ENCODE data around the gene TMA7.
"Not testable (repeated sequence)": the region's sequence is repeated elsewhere in the genome, so short reads cannot be mapped to it uniquely, and the experiment has no call there.

TMA7 gene

DNA sequence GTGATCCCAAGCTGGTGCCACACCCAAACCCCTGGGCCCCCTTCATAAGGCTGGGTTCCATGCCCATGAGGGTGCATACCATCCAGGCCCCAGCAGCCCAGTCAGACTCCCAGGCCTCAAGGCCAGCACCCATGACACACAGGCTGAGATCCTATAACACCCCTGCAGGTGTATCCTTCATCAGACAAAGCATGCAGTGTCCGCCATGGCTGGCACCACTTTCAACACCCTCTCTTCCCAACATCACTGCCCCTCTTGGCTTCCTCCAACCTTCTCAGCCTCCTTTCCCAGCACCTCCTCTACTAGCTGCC, 3.6 kb upstream of the TMA7 start:
- no peak for DNase-seq (ENCODE audit: low read depth)

DNA sequence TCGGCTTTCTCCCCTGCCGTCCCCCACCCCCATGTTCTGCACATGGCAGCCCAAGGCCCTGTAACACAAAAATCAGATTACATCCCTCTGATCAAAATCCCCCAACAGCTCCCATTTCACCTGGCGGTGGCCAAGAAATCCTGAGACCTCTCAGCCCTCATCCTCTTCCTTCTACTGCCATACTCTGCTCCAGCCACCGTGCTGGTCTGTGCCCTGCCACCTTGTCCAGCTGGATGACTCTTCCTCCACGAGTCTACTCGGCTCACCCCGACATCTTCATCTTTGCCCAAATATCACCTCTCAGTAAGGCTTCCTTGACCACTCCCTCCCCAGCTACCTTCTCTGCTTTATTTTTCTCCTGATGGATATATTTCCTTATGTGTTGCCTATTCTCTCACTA, 3.2 kb upstream of the TMA7 start:
- no peak for DNase-seq (ENCODE audit: low read depth)

DNA sequence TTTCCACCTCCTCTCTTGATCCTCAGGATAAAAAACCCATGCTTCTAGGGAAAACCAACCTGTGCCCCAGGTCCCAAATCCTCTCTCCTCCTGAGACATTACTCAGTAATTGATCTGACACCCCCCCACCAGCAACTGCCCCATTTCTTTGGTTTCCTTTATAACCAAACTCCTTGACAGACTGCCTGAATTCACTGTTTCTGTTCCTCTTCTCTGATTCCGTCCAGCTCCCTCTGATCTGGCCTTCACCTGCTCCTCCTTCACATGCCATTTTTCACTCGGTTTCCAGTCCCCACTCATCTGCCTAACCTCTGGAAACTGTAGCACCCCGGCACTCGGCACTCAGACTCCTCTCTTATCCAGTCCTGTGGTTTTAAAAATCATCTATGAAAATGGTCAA, 2.2 kb upstream of the TMA7 start:
- DNase-seq (ENCODE audit: low read depth): no peak

DNA sequence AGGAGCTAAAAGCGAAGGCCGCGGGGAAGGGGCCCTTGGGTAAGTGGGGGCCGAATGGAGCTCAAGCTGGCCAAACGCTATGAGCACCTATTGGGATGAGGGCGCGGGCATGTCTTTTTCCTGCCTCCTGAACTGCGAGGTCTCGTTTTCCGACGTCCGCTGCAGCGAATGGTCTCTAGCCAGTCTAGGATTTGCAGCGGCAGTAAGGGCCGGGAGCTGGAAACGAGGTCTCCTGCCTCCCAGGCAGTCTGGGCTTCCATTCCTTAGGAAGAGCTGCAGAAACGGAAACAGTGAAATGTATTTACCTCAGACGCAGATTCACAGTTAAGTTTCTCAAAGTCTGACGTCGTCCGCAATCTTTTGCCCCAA, 517 bp downstream of the TMA7 start:
- no peak for DNase-seq (ENCODE audit: low read depth)

DNA sequence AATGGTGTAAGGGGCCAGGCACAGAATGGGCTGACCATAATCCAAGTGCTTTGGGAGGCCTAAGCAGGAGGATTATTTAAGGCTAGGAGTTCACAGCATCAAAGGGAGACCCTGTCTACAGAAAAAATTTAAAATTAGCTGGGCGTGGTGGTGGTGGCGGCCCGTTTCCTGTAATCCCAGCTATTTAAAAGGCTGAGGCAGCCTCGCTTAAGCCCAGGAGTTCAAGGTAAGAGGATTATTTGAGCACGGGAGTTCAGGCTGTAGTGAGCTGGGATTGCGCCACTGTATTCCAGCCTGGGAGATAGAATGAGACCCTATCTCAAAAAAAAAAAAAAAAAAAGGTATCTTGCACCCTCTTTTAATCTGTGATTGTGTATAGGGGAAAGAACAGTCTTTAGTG, 1.9 kb downstream of the TMA7 start:
- no peak for DNase-seq (ENCODE audit: low read depth)

DNA sequence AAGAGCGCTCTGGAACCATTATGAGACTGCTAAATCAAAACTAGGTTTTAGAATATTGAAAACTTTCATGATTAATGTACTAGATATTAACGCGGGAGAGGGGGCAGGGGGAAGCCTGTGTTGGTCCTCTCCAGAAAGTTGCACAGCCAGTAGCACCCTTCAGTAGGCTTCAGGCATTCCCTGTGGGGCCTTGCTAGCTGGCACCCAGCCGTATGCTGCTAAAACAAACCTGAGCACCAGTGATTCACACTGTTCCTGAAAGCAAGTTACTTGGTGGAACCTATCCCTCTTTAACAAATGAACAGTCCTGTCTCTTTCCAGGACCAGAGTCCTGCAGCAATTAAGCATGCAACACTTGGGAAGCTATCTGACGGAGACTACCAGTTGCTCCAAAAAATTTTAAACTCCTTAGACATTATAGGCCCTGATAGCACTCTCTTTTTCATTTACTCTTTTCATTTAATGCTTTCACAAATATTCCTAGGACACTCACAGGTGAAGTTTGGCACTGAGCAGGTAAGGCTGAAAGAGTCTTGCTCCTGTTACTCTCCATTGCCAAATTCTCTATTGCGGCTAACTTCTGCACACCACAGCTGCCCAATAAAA, 5.3 kb downstream of the TMA7 start:
- DNase-seq (ENCODE audit: low read depth): no peak

DNA sequence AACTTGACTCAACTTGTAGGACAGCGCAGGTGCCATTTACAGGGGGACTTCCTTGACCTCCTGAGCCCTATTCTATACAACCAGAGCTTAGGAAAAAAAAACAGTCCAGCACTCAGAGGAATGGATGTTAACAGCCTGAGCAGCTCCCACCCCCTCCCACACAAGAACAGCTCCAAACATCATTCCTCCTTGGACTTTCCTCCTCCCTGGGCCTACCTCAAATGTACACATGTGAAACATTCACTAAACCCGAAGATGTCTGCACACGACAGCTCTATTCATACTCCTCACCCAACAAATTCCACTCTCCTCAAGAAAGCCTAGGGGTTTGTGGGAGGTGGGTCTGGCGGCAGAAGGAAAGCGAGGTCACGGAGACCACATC, 6.0 kb downstream of the TMA7 start:
- DNase-seq (ENCODE audit: low read depth): no peak

DNA sequence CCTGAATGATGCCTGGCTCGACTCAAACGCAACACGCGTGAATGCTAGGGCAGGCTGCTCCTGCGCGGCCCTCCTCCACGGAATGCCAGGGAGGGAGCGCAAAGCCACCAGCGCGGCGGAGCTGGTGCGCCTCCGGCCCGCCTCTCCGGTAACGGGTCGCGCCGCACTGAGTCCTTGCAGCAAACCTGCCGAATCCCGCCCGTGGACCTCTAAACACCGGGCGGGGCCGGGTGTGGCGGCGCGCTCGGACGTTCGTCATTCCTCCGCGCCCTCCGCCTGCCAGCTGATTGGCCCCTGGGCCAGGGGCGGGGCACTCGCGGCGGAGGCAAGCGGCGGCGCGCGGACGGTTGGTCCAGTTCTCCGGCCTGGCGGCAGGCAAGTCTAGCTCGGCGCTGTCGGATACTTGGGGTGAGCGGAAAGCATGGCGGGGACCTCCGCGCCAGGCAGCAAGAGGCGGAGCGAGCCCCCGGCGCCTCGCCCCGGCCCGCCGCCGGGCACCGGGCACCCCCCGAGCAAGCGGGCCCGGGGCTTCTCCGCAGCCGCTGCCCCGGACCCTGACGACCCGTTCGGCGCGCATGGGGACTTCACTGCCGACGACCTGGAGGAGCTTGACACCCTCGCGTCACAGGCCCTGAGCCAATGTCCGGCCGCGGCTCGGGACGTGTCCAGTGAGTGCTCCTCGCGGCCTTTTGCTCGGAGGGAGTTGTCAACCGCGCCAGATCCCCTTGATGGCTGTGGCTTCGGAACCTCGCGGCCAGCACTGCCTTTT, 6.6 kb downstream of the TMA7 start, which contains the start of gene ATRIP:
Gene ATRIP, plus strand, starts transcription at position 313 of the 769 bp plus-strand sequence. Its CDS starts 109 bp downstream, at position 422.
- DNase-seq (ENCODE audit: low read depth): peak; percentile 86

DNA sequence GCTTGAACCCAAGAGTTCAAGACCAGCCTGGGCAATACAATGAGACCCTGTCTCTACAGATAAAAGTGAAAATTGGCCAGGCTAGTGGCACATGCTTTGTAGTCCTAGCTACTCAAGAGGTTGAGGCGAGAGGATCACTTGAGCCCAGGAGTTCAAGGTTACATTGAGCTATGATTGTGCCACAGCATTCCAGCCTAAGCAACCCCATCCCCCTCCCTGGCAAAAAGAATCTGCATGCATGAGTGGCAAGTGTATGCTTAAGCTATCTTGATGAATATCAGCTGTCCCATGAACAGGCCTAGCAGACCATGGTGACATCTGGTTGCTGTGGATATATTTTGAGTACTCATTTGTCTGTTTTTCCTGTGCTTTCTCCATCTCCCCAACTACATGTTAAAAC, 11.2 kb downstream of the TMA7 start:
- DNase-seq (ENCODE audit: low read depth): no peak

DNA sequence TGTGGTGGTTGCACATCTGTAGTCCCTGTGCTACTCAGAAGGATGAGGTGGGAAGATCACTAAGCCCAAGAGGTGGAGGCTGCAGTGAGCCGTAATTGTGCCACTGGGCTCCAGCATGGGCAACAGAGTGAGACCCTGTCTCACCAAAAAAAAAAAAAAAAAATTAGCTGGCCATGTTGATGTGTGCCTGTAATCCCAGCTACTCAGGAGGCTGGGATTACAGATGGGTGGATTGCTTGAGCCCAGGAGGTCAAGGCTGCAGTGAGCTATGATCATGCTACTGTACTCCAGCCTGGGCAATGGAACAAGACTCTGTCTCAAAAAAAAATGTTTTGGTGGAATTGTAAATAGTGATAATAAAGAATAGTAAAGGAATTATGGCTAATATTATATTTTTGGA, 16.4 kb downstream of the TMA7 start:
- no peak for DNase-seq (ENCODE audit: low read depth)

DNA sequence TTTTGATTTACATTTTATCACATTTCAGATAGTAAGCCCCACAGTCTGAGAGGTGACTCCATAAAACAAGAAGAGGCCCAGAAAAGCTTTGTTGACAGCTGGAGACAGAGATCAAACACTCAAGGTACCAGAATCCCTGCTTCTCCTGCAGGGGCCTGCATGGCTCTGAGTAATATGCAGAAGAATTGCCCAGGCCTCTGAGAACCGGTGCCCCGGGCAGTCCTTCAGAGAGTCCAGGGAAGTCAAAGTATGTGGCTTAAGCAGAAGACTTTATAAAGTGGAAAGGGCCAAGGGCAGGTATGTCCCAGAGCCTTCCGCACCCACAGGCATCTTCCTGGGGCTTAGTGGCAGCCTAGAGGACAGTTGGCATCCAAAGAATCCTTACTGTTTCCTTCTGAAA, 19.3 kb downstream of the TMA7 start:
- no peak for DNase-seq (ENCODE audit: low read depth)

DNA sequence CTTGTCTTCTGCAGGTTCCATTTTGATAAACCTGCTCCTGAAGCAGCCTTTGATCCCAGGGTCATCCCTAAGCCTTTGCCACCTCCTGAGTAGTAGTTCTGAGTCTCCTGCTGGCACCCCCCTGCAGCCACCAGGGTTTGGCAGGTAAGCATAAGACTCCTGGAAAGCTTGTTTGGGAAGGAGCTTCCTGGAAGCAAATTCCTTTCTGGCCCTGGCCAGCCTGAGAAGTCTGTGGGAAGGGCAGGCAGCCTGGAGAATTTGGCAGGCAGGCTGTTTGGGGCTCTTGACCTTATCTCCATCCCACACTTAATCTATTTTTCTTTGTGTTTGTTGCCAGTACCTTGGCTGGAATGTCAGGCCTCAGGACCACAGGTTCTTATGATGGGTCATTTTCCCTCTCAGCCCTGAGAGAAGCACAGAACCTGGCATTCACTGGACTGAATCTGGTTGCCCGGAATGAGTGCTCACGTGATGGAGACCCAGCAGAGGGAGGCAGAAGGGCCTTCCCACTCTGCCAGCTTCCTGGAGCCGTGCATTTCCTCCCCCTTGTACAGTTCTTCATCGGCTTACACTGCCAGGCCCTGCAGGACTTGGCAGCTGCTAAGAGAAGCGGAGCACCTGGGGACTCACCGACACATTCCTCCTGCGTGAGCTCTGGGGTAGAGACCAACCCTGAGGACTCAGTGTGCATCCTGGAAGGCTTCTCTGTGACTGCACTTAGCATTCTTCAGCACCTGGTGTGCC, 19.9 kb downstream of the TMA7 start:
- no peak for DNase-seq (ENCODE audit: low read depth)

DNA sequence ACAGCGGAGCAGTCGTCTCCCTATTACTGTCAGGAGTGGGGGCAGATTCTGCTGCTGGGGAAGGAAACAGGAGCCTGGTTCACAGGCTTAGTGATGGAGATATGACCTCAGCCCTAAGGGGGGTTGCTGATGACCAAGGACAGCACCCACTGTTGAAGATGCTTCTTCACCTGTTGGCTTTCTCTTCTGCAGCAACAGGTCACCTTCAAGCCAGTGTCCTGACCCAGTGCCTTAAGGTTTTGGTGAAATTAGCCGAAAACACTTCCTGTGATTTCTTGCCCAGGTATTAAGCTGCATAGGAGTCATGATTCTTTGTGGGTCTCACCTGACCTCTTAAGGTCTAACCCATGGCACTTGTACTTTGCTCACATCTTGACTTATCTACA, 20.5 kb downstream of the TMA7 start:
- no peak for DNase-seq (ENCODE audit: low read depth)

DNA sequence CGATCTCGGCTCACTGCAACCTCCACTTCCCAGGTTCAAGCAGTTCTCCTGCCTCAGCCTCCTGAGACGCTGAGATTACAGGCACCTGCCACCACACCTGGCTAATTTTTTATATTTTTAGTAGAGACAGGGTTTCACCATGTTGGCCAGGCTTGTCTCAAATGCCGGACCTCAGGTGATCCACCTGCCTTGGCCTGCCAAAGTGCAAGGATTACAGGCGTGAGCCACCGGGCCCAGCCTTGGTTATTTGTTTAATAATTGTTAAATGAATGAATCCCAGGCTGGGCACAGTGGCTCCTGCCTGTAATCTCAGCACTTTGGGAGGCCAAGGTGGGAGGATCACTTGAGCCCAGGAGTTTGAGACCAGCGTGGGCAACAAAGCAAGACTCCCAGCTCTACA, 21.7 kb downstream of the TMA7 start:
- DNase-seq (ENCODE audit: low read depth): not testable (repeated sequence)

DNA sequence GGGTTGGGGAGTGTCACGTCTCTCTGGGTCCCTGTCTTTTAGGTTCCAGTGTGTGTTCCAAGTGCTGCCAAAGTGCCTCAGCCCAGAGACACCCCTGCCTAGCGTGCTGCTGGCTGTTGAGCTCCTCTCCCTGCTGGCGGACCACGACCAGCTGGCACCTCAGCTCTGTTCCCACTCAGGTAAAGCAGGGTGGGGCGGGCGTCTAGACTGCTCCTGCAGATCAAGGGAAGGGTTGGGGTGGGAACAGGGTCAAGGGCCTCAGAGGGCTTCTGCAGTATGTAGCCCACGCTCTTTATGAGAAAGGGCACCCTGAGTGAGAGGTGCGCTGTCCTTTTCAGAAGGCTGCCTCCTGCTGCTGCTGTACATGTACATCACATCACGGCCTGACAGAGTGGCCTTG, 23.6 kb downstream of the TMA7 start:
- DNase-seq (ENCODE audit: low read depth): no peak

DNA sequence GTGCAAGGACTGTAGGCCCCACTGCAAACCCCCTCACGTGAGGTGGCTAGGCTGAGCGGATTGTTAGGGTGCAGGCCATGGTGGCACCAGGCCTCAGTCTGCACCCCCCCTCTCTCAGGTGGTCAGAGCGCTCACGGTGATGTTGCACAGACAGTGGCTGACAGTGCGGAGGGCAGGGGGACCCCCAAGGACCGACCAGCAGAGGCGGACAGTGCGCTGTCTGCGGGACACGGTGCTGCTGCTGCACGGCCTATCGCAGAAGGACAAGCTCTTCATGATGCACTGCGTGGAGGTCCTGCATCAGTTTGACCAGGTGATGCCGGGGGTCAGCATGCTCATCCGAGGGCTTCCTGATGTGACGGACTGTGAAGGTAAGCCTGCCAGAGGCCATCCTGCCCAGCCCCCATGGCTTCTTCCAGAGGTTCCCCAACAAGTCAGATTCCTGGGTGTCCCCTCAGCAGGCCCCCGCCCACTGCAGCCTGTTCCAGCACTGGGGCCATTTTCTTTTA, 24.7 kb downstream of the TMA7 start:
- no peak for DNase-seq (ENCODE audit: low read depth)

DNA sequence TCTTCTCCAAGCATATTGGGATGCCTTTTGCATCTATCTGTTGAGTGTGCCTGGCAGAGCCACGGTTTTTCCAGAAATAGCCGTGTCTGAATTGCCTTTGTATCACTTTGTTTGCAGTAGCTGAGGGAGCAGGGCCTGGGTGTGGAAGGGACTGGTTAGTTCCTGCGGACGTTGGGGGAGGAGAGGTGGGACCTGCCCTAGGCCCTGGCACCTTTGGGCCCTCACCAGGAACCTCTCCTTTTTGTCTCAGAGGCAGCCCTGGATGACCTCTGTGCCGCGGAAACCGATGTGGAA, 25.1 kb downstream of the TMA7 start:
- DNase-seq (ENCODE audit: low read depth): no peak

DNA sequence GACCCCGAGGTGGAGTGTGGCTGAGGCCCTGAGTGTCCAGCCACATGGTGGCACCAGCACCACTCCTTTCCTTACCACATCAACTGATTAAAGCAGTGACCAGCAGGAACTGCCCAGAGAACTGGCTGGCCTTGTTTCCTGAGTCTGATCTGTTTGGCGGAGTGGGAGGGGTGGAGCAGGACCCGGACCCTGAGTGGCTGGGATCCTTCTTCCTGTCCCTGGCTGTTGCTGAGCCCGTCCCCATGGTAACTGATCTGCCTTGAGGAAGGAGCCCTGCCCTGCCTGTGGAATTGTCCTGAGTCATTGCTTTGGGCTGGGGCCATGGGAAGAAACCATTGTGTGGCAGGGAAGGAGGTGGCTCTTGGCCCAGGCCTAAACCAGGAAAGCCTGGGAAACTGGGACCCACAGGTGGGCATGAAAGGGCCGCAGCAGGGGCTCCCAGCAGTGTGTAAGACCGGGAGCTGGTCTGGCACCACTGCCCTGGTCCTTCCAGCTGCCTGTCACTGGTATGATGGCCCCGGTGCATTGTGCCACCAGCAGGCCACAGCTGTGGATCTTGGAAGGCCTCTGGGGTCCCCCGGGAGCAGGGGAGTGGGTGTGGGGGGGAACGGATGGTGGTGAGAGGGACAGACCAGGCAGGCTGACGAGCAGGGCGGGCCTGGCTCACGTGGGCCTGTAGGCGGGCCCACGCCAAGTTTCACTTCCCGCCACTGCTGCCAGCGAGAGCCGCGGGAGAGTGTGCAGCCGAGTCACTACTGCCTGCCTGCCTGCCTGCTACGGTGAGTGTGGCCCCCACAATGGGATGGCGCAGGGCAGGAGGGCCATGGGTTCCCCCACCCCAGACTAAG, 25.7 kb downstream of the TMA7 start:
- DNase-seq (ENCODE audit: low read depth): peak; percentile 76

DNA sequence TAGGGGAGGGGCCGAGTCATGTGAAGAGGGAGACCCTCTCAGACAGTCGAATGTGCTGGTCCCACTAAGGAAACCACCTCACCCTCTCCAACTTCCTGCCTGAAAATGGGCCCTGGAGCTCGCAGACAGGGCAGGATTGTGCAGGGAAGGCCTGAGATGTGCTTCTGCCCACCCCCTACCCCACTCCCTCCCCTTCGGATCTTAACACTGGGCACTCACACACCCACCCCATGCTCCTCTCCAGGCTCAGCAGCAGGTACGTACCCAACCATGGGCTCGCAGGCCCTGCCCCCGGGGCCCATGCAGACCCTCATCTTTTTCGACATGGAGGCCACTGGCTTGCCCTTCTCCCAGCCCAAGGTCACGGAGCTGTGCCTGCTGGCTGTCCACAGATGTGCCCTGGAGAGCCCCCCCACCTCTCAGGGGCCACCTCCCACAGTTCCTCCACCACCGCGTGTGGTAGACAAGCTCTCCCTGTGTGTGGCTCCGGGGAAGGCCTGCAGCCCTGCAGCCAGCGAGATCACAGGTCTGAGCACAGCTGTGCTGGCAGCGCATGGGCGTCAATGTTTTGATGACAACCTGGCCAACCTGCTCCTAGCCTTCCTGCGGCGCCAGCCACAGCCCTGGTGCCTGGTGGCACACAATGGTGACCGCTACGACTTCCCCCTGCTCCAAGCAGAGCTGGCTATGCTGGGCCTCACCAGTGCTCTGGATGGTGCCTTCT, 26.5 kb downstream of the TMA7 start:
- DNase-seq (ENCODE audit: low read depth): no peak

DNA sequence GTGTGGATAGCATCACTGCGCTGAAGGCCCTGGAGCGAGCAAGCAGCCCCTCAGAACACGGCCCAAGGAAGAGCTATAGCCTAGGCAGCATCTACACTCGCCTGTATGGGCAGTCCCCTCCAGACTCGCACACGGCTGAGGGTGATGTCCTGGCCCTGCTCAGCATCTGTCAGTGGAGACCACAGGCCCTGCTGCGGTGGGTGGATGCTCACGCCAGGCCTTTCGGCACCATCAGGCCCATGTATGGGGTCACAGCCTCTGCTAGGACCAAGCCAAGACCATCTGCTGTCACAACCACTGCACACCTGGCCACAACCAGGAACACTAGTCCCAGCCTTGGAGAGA, 27.0 kb downstream of the TMA7 start:
- no peak for DNase-seq (ENCODE audit: low read depth)

DNA sequence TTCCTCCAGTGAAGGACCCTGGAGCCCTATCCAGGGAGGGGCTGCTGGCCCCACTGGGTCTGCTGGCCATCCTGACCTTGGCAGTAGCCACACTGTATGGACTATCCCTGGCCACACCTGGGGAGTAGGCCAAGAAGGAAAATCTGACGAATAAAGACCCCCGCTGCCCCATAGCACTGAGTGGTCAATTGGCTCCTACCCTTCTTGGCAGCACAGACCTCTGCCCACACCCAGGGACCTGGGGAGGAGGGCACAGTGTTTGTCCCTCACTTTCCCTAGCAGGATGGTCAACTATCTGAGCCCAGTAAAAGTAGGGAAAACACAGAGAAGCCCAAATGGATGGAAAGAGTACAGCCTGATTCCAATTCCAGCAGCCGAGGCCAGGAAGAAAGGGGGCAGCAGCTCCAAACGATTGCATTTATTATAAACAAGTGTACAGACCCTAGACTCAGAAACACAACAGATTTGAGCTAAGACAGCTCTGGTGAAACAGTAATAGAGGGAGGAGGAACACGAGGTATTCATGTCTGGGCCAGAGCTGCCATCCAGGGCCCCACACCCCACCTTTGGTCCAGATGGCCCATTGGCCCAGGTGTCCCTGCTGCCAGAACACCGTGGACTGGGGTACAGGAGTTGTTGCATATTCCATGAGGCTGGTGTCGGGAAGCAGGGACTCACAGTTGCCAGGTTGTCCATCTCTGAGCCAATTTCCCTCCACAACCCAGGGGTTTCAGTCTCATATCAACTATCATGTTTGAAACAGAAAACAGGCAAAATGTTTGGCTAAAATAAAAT, 27.6 kb downstream of the TMA7 start:
- DNase-seq (ENCODE audit: low read depth): no peak

Data from activated T-cell treated with anti-CD3 and anti-CD28 coated beads for 24 hours (primary cell).